Cardiac fibroblast (primary cell): Measurements from ENCODE around the gene ZCCHC7.
"Not testable (repeated sequence)": the region's sequence is repeated elsewhere in the genome, so short reads cannot be mapped to it uniquely, and the experiment has no call there.

Experiments used
- DNase-seq, 2 donors: peaks; one replicate each; pipeline versions ENCODE4 v3.0.0 to v3.0.0-alpha.2; 2010; ENCODE audit warnings: low read depth in 2 of 2
- H3K4me3 ChIP-seq, 2 donors: replicated peaks in 1 of 2; 1 replicate in 1 of 2; 2 replicates in 1 of 2; pipeline ENCODE4 v1.5.1; 2011; ENCODE audit warnings: low read depth in 2 of 2, low read length in 2 of 2, mild to moderate bottlenecking in 2 of 2, moderate library complexity in 1 of 2
- TF ChIP-seq, protein P1 (sequence below): IDR thresholded peaks from one replicate; pipeline ENCODE4 v1.5.1; 2011; ENCODE audit warnings: low read depth, mild to moderate bottlenecking, low read length, inconsistent platforms

ZCCHC7 gene

DNA sequence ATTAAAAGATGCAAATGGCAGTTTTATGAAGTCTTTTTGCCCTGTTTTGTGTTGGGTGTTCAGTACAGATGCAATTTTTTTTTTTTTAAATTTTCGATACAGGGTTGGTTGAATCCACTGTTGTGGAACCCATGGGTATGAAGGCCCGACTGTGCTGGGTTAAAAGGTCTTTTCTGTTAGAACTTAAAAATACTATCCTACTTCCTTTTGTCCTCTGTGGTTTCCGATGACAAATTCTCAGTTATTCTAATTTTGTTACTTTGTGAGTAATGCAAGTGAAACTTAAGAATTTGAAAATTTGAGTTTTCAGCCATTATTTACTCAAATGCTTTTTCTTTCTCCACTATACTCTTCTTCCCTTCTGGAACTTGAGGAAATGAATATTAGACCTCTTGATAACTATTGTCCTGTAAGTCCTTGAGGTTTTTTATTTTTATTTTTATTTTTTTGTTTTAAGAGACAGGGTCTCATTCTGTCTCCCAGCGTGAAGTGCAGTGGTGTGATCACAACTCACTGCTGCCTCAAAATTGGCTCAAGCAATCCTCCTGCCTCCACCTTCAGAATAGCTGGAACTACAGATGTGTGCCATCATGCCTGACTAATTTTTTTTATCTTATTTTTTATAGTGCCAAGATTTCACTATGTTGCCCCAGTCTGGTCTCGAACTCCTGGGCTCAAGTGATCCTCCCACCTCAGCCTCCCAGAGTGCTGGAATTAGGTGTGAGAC, 67.5 kb downstream of the ZCCHC7 start:
- H3K4me3 ChIP-seq: no peak overlapping the region
- TF ChIP-seq, protein P1, sequence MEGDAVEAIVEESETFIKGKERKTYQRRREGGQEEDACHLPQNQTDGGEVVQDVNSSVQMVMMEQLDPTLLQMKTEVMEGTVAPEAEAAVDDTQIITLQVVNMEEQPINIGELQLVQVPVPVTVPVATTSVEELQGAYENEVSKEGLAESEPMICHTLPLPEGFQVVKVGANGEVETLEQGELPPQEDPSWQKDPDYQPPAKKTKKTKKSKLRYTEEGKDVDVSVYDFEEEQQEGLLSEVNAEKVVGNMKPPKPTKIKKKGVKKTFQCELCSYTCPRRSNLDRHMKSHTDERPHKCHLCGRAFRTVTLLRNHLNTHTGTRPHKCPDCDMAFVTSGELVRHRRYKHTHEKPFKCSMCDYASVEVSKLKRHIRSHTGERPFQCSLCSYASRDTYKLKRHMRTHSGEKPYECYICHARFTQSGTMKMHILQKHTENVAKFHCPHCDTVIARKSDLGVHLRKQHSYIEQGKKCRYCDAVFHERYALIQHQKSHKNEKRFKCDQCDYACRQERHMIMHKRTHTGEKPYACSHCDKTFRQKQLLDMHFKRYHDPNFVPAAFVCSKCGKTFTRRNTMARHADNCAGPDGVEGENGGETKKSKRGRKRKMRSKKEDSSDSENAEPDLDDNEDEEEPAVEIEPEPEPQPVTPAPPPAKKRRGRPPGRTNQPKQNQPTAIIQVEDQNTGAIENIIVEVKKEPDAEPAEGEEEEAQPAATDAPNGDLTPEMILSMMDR: no peak
- peak in 1 of 2 donors; percentile 64 for DNase-seq

GRCh38 chr9:37190739-37191138, 70.4 kb downstream of the ZCCHC7 start:
- DNase-seq: not testable (repeated sequence)

GRCh38 chr9:37191403-37192089, 71.2 kb downstream of the ZCCHC7 start:
- TF ChIP-seq, protein P1: no peak
- no peak for DNase-seq
- no peak overlapping the region for H3K4me3 ChIP-seq

More at GRCh38 chr9:37190739-37191138, 70.4 kb downstream of the ZCCHC7 start:
- H3K4me3 ChIP-seq: not testable (repeated sequence)

GRCh38 chr9:37192803-37193202, 72.4 kb downstream of the ZCCHC7 start:
- no peak overlapping the region for H3K4me3 ChIP-seq
- TF ChIP-seq, protein P1: no peak
- no peak for DNase-seq

- peak; percentile 49 to 74 for DNase-seq
- TF ChIP-seq, protein P1: no peak
Measured at GRCh38 chr9:37197158-37198038, 77.0 kb downstream of the ZCCHC7 start.

GRCh38 chr9:37198039-37198729, 77.8 kb downstream of the ZCCHC7 start:
- no peak overlapping the region for H3K4me3 ChIP-seq
- TF ChIP-seq, protein P1: no peak
- peak in 1 of 2 donors; percentile 9 for DNase-seq

More at GRCh38 chr9:37197158-37198038, 77.0 kb downstream of the ZCCHC7 start:
- no peak overlapping the region for H3K4me3 ChIP-seq
